ENCODE data around the gene SNORC. TPM values are rescaled to one million over a fixed set of nuclear protein-coding genes. Genes with fewer than 3 reads are reported as not detected.

Gene SNORC
- total RNA-seq, 6 donors from 2014 or later, result 0.20 to 2.1 (median 1.0) TPM

DNA sequence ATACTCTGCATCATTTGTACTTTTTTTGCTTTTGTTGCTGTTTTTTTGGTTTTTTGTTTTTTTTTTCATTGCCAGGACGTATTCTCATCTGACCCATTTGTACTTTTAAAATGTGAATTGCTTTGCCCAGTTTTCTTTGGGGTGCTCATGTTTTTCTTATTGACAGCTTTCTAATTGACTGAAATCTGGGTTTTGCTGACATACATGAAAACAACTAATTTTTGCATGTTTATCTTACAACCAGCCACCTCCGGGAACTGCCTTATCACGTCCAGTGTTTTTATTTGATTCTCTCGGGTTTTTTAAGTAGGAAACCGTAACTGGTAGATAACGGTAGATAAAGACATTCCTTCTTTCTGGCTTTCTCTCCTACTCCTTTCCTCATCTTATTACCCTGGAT, 38.6 kb downstream of the SNORC start:
- H3K36me3 ChIP-seq, result no peaks in the 10 kb centered on the region
- TF ChIP-seq EP300 (IDR thresholded peaks at IDR 0.05) (no peak), POLR2A (IDR thresholded peaks at IDR 0.05) (no peak)
- WGBS, 2 donors, result 49 to 56% methylated on average over 6 of the region's 6 CpGs

DNA sequence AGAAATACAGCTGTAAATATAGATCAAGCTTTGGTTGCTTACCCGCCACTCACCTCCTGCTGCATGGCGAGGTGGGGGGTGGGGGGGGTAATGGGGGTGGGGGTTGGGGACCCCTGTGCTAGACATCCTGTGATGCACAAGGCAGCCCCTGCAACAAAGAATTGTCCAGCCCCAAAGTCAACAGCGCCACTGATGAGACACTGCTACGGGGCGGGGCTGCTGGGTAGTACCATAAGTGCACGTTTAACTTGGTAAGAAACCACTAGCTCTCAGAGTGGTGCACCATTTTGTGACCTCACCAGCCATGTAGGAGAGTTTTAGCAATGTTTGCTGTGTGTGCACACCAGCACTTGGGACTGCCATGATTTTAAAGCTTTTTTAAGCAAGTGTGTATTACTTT, 40.3 kb downstream of the SNORC start:
- ATAC-seq (ENCODE audit: low FRiP score in 2 of 2) (no peak), DNase-seq (no peak)
- 91 to 94% methylated on average over 4 to 6 of the region's 6 CpGs for WGBS, 2 donors
- Histone ChIP-seq H3K27me3 (no peaks in the 10 kb centered on the region), H3K9me3 (peaks cover 0 to 9% (median 5%) of the 10 kb centered on the region in 4 donors), H3K4me3 (no peak overlapping the region), H3K27ac (no peak overlapping the region), H3K36me3 (no peaks in the 10 kb centered on the region), H3K4me1 (no peaks in the 10 kb centered on the region)
- TF ChIP-seq POLR2AphosphoS5 (IDR thresholded peaks at IDR 0.05) (no peak), EP300 (IDR thresholded peaks at IDR 0.05) (no peak), POLR2A (IDR thresholded peaks at IDR 0.05) (no peak)
- TF ChIP-seq, protein P1, sequence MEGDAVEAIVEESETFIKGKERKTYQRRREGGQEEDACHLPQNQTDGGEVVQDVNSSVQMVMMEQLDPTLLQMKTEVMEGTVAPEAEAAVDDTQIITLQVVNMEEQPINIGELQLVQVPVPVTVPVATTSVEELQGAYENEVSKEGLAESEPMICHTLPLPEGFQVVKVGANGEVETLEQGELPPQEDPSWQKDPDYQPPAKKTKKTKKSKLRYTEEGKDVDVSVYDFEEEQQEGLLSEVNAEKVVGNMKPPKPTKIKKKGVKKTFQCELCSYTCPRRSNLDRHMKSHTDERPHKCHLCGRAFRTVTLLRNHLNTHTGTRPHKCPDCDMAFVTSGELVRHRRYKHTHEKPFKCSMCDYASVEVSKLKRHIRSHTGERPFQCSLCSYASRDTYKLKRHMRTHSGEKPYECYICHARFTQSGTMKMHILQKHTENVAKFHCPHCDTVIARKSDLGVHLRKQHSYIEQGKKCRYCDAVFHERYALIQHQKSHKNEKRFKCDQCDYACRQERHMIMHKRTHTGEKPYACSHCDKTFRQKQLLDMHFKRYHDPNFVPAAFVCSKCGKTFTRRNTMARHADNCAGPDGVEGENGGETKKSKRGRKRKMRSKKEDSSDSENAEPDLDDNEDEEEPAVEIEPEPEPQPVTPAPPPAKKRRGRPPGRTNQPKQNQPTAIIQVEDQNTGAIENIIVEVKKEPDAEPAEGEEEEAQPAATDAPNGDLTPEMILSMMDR (IDR thresholded peaks at IDR 0.05), result no peak

More for the DNA sequence above, 38.6 kb downstream of the SNORC start:
- no peak for DNase-seq
- H3K27ac ChIP-seq, result no peak overlapping the region
- H3K9me3 ChIP-seq, result peaks cover 0 to 9% (median 5%) of the 10 kb centered on the region in 4 donors
- H3K4me1 ChIP-seq, result no peaks in the 10 kb centered on the region
- H3K4me3 ChIP-seq, result no peak overlapping the region
- ATAC-seq (ENCODE audit: low FRiP score in 2 of 2), result no peak
- H3K27me3 ChIP-seq, result no peaks in the 10 kb centered on the region

DNA sequence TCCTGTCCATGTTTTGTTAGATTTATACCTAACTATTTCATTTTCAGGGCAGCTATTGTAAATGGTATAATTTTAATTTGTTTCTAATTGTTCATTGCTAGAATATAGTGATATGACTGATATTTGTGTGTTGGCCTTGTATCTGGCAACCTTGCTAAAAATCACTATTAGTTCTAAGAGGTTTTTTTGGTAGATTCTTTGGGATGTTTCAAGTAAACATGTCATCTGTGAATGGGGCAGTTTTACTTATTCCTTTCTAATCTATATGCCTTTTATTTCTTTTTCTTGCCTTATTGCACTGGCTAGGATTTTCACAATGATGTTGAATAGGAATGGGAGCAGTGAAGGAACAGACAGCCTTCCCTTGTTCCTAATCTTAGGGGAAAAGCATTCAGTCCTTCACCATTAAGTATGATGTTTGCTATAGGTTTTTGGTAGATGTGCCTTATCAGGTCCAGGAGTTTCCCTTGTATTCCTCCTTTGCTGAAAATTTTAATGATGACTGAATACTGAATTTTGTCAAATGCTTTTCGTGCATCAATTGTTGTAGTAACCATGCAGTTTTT, 41.7 kb downstream of the SNORC start:
- no peaks in the 10 kb centered on the region for H3K36me3 ChIP-seq
- 43 to 63% methylated on average over 1 of the region's 1 CpG for WGBS, 2 donors
- no peak for ATAC-seq (ENCODE audit: low FRiP score in 2 of 2)
- TF ChIP-seq, protein P1 (IDR thresholded peaks at IDR 0.05), result no peak
- TF ChIP-seq POLR2AphosphoS5 (IDR thresholded peaks at IDR 0.05) (no peak), POLR2A (IDR thresholded peaks at IDR 0.05) (no peak), EP300 (IDR thresholded peaks at IDR 0.05) (no peak)
- no peak overlapping the region for H3K27ac ChIP-seq
- no peak for DNase-seq
- no peaks in the 10 kb centered on the region for H3K27me3 ChIP-seq
- H3K4me3 ChIP-seq, result no peak overlapping the region
- no peaks in the 10 kb centered on the region for H3K4me1 ChIP-seq
- peaks cover 0 to 9% (median 5%) of the 10 kb centered on the region in 4 donors for H3K9me3 ChIP-seq

DNA sequence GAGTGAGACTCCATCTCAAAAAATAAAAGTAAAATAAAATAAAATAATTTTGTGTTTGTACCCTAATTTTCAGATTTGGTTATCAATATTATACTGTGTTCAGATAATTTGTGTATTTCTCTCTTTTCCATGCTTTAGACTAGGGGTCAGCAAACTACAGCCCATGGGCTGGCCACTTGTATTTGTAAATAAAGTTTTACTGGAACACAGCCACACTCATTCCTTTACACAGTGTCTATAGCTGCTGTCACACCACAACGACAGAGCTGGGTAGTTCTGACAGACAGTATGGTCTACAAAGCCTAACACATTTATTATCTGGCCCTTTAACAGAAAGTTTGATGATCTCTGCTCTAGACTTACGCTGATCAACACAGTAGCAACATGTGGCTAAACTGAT, 43.8 kb downstream of the SNORC start:
- no peak for ATAC-seq (ENCODE audit: low FRiP score in 2 of 2)
- no peaks in the 10 kb centered on the region for H3K4me1 ChIP-seq
- H3K27me3 ChIP-seq, result no peaks in the 10 kb centered on the region
- no peaks in the 10 kb centered on the region for H3K36me3 ChIP-seq
- no peak overlapping the region for H3K27ac ChIP-seq
- 61 to 75% methylated on average over 2 of the region's 2 CpGs for WGBS, 2 donors
- no peak for DNase-seq
- H3K9me3 ChIP-seq, result peaks cover 0 to 9% (median 5%) of the 10 kb centered on the region in 4 donors
- H3K4me3 ChIP-seq, result no peak overlapping the region
- TF ChIP-seq, protein P1 (IDR thresholded peaks at IDR 0.05), result no peak
- no peak for TF ChIP-seq POLR2AphosphoS5 (IDR thresholded peaks at IDR 0.05)
- TF ChIP-seq POLR2A (IDR thresholded peaks at IDR 0.05), result no peak
- TF ChIP-seq EP300 (IDR thresholded peaks at IDR 0.05), result no peak

DNA sequence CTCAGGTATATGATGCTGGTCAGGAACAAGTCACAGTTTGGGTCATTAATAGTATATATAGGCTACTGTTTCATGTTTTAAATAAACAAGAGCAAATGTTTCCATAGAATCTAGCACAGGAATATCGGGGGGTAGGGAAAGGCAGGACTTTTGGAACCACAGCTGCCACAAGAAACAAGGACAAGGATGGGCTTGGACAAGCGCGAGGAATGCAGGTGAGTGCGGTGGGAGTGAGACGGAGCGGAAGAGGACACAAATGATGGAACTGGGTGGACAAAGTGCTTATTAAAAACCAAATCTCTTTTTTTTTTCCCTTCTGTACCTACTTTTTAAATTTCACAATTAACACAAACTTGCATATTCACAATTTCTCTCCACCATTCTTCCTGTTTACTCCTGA, 49.1 kb downstream of the SNORC start:
- H3K36me3 ChIP-seq, result no peaks in the 10 kb centered on the region
- H3K27me3 ChIP-seq, result no peaks in the 10 kb centered on the region
- DNase-seq, result no peak
- WGBS, 2 donors, result 94 to 96% methylated on average over 6 of the region's 6 CpGs
- ATAC-seq (ENCODE audit: low FRiP score in 2 of 2), result no peak
- H3K4me3 ChIP-seq, result no peak overlapping the region
- no peak for TF ChIP-seq EP300 (IDR thresholded peaks at IDR 0.05)
- TF ChIP-seq POLR2A (IDR thresholded peaks at IDR 0.05), result no peak
- TF ChIP-seq, protein P1 (IDR thresholded peaks at IDR 0.05), result no peak
- no peak for TF ChIP-seq POLR2AphosphoS5 (IDR thresholded peaks at IDR 0.05)
- H3K27ac ChIP-seq, result no peak overlapping the region
- no peaks in the 10 kb centered on the region for H3K9me3 ChIP-seq
- H3K4me1 ChIP-seq, result no peaks in the 10 kb centered on the region
